HepG2 (cell line): ENCODE data around the gene ARHGAP26. TPM values are rescaled to one million over a fixed set of nuclear protein-coding genes. Genes with fewer than 3 reads are reported as not detected.

ENCODE experiments used
- ADNP ChIP-seq: sonication (generic); formaldehyde crosslinking; IDR thresholded peaks from 2 replicates; pipeline ENCODE4 v1.4.0; 2020; ENCODE audit warnings: missing genetic modification reagents
- AFF4 ChIP-seq: sonication (generic); formaldehyde crosslinking; IDR thresholded peaks from 2 replicates; pipeline ENCODE4 v1.4.0; 2020; ENCODE audit warnings: missing genetic modification reagents
- DR1 ChIP-seq: sonication (generic); formaldehyde crosslinking; IDR thresholded peaks from 2 replicates; pipeline ENCODE4 v1.8.0; 2021; ENCODE audit warnings: mild to moderate bottlenecking, missing genetic modification reagents, inconsistent platforms
- EHMT2 ChIP-seq: fragments of 200-600 bp; sonication (generic); IDR thresholded peaks from 2 replicates; pipeline ENCODE4 v1.7.0; 2017; ENCODE audit warnings: antibody characterized with exemption, low read depth, low read length, borderline replicate concordance
- FOSL1 ChIP-seq: sonication (generic); formaldehyde crosslinking; IDR thresholded peaks from 2 replicates; pipeline ENCODE4 v1.9.0; 2021; ENCODE audit warnings: missing genetic modification reagents, borderline replicate concordance
- FOXA3 ChIP-seq: IDR thresholded peaks from 2 replicates; pipeline ENCODE4 v1.6.1; 2016; ENCODE audit warnings: missing genetic modification reagents, missing compliant biosample characterization
- FOXO1 ChIP-seq: sonication (generic); formaldehyde crosslinking; IDR thresholded peaks from 2 replicates; pipeline ENCODE4 v1.4.0; 2020; ENCODE audit warnings: missing genetic modification reagents
- FOXP1 ChIP-seq, 2 experiments: fragments of 450-650 bp in 1 of 2; IDR thresholded peaks; 2 replicates each; pipeline ENCODE4 v1.6.1; 2017 to 2018; ENCODE audit warnings: antibody characterized with exemption in 1 of 2
- MBD4 ChIP-seq: IDR thresholded peaks from 2 replicates; pipeline ENCODE4 v1.6.1; 2012; ENCODE audit warnings: low read length, inconsistent platforms, borderline replicate concordance
- MED13 ChIP-seq: sonication (generic); formaldehyde crosslinking; IDR thresholded peaks from 2 replicates; pipeline ENCODE4 v1.5.0; 2020; ENCODE audit warnings: missing genetic modification reagents
- NFYC ChIP-seq: IDR thresholded peaks from 2 replicates; pipeline ENCODE4 v1.6.1; 2016; ENCODE audit warnings: missing genetic modification reagents, missing compliant biosample characterization
- POGK ChIP-seq: sonication (generic); formaldehyde crosslinking; conservative IDR thresholded peaks from 2 replicates; pipeline ENCODE4 v1.8.0; 2022; ENCODE audit warnings: mild to moderate bottlenecking, moderate library complexity, missing genetic modification reagents
- RFX1 ChIP-seq: fragments of 450-650 bp; IDR thresholded peaks from 2 replicates; pipeline ENCODE4 v1.6.1; 2017
- SATB2 ChIP-seq: sonication (generic); formaldehyde crosslinking; IDR thresholded peaks from 2 replicates; pipeline ENCODE4 v1.5.0; 2020; ENCODE audit warnings: missing genetic modification reagents
- TERF1 ChIP-seq: sonication (generic); formaldehyde crosslinking; IDR thresholded peaks from 2 replicates; pipeline ENCODE4 v1.8.0; 2022; ENCODE audit warnings: mild to moderate bottlenecking, missing genetic modification reagents, moderate library complexity
- TMF1 ChIP-seq: sonication (generic); formaldehyde crosslinking; IDR thresholded peaks from 2 replicates; pipeline ENCODE4 v1.8.1; 2022; ENCODE audit warnings: low read depth, missing genetic modification reagents
- ZFP37 ChIP-seq: sonication (generic); formaldehyde crosslinking; IDR thresholded peaks from 2 replicates; pipeline ENCODE4 v1.4.0; 2020; ENCODE audit warnings: missing genetic modification reagents, borderline replicate concordance
- ZNF224 ChIP-seq: sonication (generic); formaldehyde crosslinking; IDR thresholded peaks from 2 replicates; pipeline ENCODE4 v1.5.0; 2020; ENCODE audit warnings: mild to moderate bottlenecking, missing genetic modification reagents
- ZNF513 ChIP-seq: sonication (generic); formaldehyde crosslinking; conservative IDR thresholded peaks from 2 replicates; pipeline ENCODE4 v1.5.0; 2020; ENCODE audit warnings: missing genetic modification reagents
- ZNF562 ChIP-seq: sonication (generic); formaldehyde crosslinking; IDR thresholded peaks from 2 replicates; pipeline ENCODE4 v1.8.0; 2022; ENCODE audit warnings: missing genetic modification reagents, borderline replicate concordance
- ZNF569 ChIP-seq: sonication (generic); formaldehyde crosslinking; IDR thresholded peaks from 2 replicates; pipeline ENCODE4 v1.5.0; 2020; ENCODE audit warnings: mild to moderate bottlenecking, missing genetic modification reagents, moderate library complexity, borderline replicate concordance
- ZNF720 ChIP-seq: sonication (generic); formaldehyde crosslinking; IDR thresholded peaks from 2 replicates; pipeline ENCODE4 v1.4.0; 2020; ENCODE audit warnings: missing genetic modification reagents
- ZNF724P ChIP-seq: sonication (generic); formaldehyde crosslinking; IDR thresholded peaks from 2 replicates; pipeline ENCODE4 v1.8.0; 2022; ENCODE audit warnings: missing genetic modification reagents, borderline replicate concordance
- ZNF878 ChIP-seq: sonication (generic); formaldehyde crosslinking; IDR thresholded peaks from 2 replicates; pipeline ENCODE4 v1.8.1; 2023; ENCODE audit warnings: mild to moderate bottlenecking, missing genetic modification reagents, moderate library complexity
- polyA plus RNA-seq, 8 experiments: library from polyadenylated mRNA; depleted of rRNA in 3 of 8; stranded (reverse) in 7 of 8; unstranded in 1 of 8; fragments of >200 nt; fragmentation: Illumina TruSeq in 4 of 8; extraction: Trizol in 4 of 8; gene quantifications; 2 replicates each; pipeline versions ENCODE4 v1.2.1 to v1.2.3, GENCODE V29; 2011 to 2016; ENCODE audit warnings: low read depth in 4 of 8, missing spikeins in 1 of 8, mixed read lengths in 1 of 8; ENCODE audit not compliant: insufficient read depth in 1 of 8
- total RNA-seq, 5 experiments: library from RNA; depleted of rRNA; stranded (reverse); fragments of >200 nt; fragmentation: Illumina TruSeq; extraction: Trizol; gene quantifications; 2 replicates each; pipeline ENCODE4 v1.2.3, GENCODE V29; 2016; ENCODE audit warnings: low read depth in 1 of 5

ARHGAP26 gene
- total and polyA plus RNA-seq, 2 of the 13 experiments (the other 11 are each of a cell fraction or from before 2014, with no cell fraction given) = 9.6 to 18.2 TPM

- TF ChIP-seq AFF4 (CRISPR knock-in tag) = no peak
- no peak for TF ChIP-seq TMF1 (CRISPR knock-in tag)
- TF ChIP-seq ADNP (CRISPR knock-in tag) = no peak
- no peak for TF ChIP-seq ZNF224
- TF ChIP-seq POGK (CRISPR knock-in tag) = no peak
- TF ChIP-seq ZNF569 (CRISPR knock-in tag) = no peak
- no peak for TF ChIP-seq ZNF513 (CRISPR knock-in tag)
- TF ChIP-seq SATB2 (CRISPR knock-in tag) = no peak
- TF ChIP-seq RFX1 = no peak
- no peak for TF ChIP-seq ZNF878 (CRISPR knock-in tag)
- no peak for TF ChIP-seq ZNF724P (CRISPR knock-in tag)
- no peak for TF ChIP-seq DR1 (CRISPR knock-in tag)
- peak; percentile 51; the same call in 1 of the 2 replicates for TF ChIP-seq EHMT2
- TF ChIP-seq FOSL1 = no peak
- no peak for TF ChIP-seq MED13 (CRISPR knock-in tag)
- no peak for TF ChIP-seq FOXP1 (IDR thresholded peaks at IDR 0.05)
- TF ChIP-seq FOXP1 (CRISPR knock-in tag; IDR thresholded peaks at IDR 0.05) = peak; percentile 35; the same call in 1 of the 2 replicates
- TF ChIP-seq ZNF720 (CRISPR knock-in tag) = no peak
- no peak for TF ChIP-seq MBD4
- no peak for TF ChIP-seq TERF1 (CRISPR knock-in tag)
- TF ChIP-seq ZFP37 (CRISPR knock-in tag) = no peak
- no peak for TF ChIP-seq FOXO1 (CRISPR knock-in tag)
- TF ChIP-seq NFYC = no peak
- 0 out of 2 replicates have a peak, but pooled peaks have one; percentile 23 for TF ChIP-seq FOXA3 (CRISPR knock-in tag)
- no peak for TF ChIP-seq ZNF562 (CRISPR knock-in tag)
Observed at GRCh38 chr5:142820447-142820846, 50.3 kb downstream of the ARHGAP26 start (continued).
